Measurements from ENCODE around the gene SGPP2.
"Not testable (repeated sequence)": the region's sequence is repeated elsewhere in the genome, so short reads cannot be mapped to it uniquely, and the experiment has no call there.

SGPP2 gene

GRCh38 chr2:222427646-222428301, 3.4 kb downstream of the SGPP2 start:
- TF ChIP-seq ZFX (IDR thresholded peaks at IDR 0.05; ENCODE audit: borderline replicate concordance): no peak
- TF ChIP-seq, protein P1, sequence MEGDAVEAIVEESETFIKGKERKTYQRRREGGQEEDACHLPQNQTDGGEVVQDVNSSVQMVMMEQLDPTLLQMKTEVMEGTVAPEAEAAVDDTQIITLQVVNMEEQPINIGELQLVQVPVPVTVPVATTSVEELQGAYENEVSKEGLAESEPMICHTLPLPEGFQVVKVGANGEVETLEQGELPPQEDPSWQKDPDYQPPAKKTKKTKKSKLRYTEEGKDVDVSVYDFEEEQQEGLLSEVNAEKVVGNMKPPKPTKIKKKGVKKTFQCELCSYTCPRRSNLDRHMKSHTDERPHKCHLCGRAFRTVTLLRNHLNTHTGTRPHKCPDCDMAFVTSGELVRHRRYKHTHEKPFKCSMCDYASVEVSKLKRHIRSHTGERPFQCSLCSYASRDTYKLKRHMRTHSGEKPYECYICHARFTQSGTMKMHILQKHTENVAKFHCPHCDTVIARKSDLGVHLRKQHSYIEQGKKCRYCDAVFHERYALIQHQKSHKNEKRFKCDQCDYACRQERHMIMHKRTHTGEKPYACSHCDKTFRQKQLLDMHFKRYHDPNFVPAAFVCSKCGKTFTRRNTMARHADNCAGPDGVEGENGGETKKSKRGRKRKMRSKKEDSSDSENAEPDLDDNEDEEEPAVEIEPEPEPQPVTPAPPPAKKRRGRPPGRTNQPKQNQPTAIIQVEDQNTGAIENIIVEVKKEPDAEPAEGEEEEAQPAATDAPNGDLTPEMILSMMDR (IDR thresholded peaks at IDR 0.05): no peak
- H3K27ac ChIP-seq: no peak overlapping the region

DNA sequence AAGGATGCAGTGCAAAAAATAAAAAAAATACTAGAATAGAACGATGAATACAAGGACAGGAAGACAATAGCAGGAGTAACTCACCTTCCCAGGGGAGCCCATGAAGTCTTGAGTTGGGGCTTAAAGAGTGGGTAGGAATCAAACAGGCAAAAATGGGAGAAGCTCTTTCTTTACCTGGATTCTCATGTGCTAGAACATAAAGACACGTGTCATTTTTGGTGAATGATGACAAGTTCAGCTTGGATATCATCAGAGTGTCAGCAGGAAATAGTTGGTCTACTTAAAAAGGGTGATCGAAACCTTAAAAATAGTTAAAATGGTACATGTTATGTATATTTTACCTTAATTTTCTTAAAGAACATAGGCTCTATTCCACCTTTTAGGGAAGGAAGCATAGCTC, 5.7 kb downstream of the SGPP2 start:
- TF ChIP-seq, protein P1 (IDR thresholded peaks at IDR 0.05): no peak
- TF ChIP-seq ZFX (IDR thresholded peaks at IDR 0.05; ENCODE audit: borderline replicate concordance): no peak
- no peak overlapping the region for H3K27ac ChIP-seq

GRCh38 chr2:222430681-222431080, 6.3 kb downstream of the SGPP2 start:
- no peak overlapping the region for H3K27ac ChIP-seq
- TF ChIP-seq, protein P1 (IDR thresholded peaks at IDR 0.05): no peak
- TF ChIP-seq ZFX (IDR thresholded peaks at IDR 0.05; ENCODE audit: borderline replicate concordance): no peak

- H3K27ac ChIP-seq: no peak overlapping the region
- no peak for TF ChIP-seq ZFX (IDR thresholded peaks at IDR 0.05; ENCODE audit: borderline replicate concordance)
- TF ChIP-seq, protein P1 (IDR thresholded peaks at IDR 0.05): no peak
These were observed 7.5 kb downstream of the SGPP2 start for GRCh38 chr2:222431869-222432268.

GRCh38 chr2:222433332-222434173, 9.2 kb downstream of the SGPP2 start:
- peak overlapping the region; percentile 44 for H3K27ac ChIP-seq

DNA sequence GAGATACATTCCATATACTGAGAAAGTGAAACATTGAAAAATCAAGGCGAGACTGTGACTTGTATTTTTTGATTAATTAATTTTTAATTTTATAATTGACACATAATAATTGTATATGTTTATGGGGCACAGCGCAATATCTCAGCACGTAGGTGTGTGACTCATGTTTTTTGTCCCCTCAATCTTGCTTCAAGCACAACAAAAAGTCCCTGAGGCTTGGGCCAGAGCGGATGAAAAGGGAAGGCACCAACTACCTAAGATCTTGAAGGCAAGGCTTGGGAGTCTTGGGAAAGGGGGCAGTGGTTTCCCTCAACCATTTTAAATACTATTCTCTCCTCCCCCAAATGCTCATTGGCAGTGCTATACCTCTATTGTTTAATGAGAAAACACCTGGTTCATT, 9.9 kb downstream of the SGPP2 start:
- peak overlapping the region; percentile 44 for H3K27ac ChIP-seq
- TF ChIP-seq, protein P1 (IDR thresholded peaks at IDR 0.05): no peak
- no peak for TF ChIP-seq ZFX (IDR thresholded peaks at IDR 0.05; ENCODE audit: borderline replicate concordance)

More at GRCh38 chr2:222433332-222434173, 9.2 kb downstream of the SGPP2 start:
- TF ChIP-seq, protein P1 (IDR thresholded peaks at IDR 0.05): no peak
- no peak for TF ChIP-seq ZFX (IDR thresholded peaks at IDR 0.05; ENCODE audit: borderline replicate concordance)

DNA sequence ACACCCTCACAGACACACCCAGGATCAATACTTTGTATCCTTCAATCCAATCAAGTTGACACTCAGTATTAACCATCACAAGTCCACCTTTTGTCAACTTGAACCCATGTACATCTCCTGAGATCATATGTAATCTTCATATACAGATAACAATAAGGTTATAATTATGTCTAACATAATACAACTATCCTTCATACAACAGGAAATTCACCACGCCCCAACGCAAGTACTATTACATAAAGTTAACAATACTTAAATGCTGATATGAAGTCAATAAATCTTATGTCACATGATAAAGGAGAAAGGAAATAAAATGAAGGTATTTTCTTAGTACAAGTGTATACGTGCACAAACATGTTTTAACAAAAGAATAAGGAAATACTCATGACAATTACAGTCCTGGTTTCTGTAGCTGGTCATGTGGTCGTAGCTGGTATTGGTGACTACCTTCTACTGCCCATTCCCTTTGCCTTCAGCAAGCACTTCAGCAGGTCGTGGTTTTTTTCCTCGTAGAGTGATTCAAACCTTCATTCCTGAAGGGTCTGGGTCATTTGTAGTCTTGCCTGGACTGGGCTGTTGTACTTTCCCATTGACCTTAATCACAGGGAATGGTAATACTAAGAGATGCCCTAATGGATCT, 11.2 kb downstream of the SGPP2 start:
- H3K27ac ChIP-seq: not testable (repeated sequence)

Measured in 22Rv1 (cell line).